IMR-90 (cell line): Measurements from ENCODE around the gene OSBPL6. TPM values are rescaled to one million over a fixed set of nuclear protein-coding genes. Genes with fewer than 3 reads are reported as not detected.

Experiments
- ATAC-seq: fragments of 200-7000 bp; cut with Tn5 transposase; 2 replicates; pipeline ENCODE4 v1.9.1; 2020; ENCODE audit warnings: low read depth, mild to moderate bottlenecking, moderate library complexity
- BruUV-seq: library from RNA; stranded (reverse); fragments of 400-500 nt; replicated peaks from 2 replicates; lab custom pipeline; 2021; lab: Mats Ljungman, UMichigan
- CTCF ChIA-PET: fragments of 300-600 bp; formaldehyde crosslinking; extraction: SDS; loops from one replicate; lab custom pipeline; 2021; ENCODE audit warnings: antibody characterized with exemption; lab: Yijun Ruan, JAX
- POLR2A ChIA-PET: fragments of 300-600 bp; sonication (Branson Sonifier 250); formaldehyde crosslinking; loops from one replicate; lab custom pipeline; 2022; ENCODE audit warnings: antibody characterized with exemption; ENCODE audit not compliant: unreplicated experiment; lab: Charles Lee
- DNase-seq: peaks from one replicate; pipeline ENCODE4 v3.0.0; 2013
- H2AFZ ChIP-seq: replicated peaks from 2 replicates; pipeline ENCODE3; 2013; ENCODE audit warnings: low read length, mild to moderate bottlenecking; ENCODE audit not compliant: poor library complexity
- H2AK5ac ChIP-seq: 2 replicates; pipeline ENCODE4 v1.6.1; 2013; ENCODE audit warnings: low read depth, low read length, inconsistent platforms
- H2AK9ac ChIP-seq: replicated peaks from 2 replicates; pipeline ENCODE3; 2013; ENCODE audit warnings: mild to moderate bottlenecking, low read depth, low read length, moderate library complexity; ENCODE audit not compliant: poor library complexity
- H2BK120ac ChIP-seq: 2 replicates; pipeline ENCODE4 v1.6.1; 2013; ENCODE audit warnings: low read depth, low read length, inconsistent platforms
- H2BK15ac ChIP-seq: 3 replicates; pipeline ENCODE4 v1.6.1; 2013; ENCODE audit warnings: low read depth, low read length, inconsistent platforms
- H2BK20ac ChIP-seq: 2 replicates; pipeline ENCODE4 v1.6.1; 2013; ENCODE audit warnings: low read depth, mild to moderate bottlenecking, inconsistent platforms, low read length, moderate library complexity
- H2BK5ac ChIP-seq: 2 replicates; pipeline ENCODE4 v1.6.1; 2013; ENCODE audit warnings: mild to moderate bottlenecking, low read depth, low read length, inconsistent platforms; ENCODE audit not compliant: poor library complexity, severe bottlenecking
- H3K14ac ChIP-seq: replicated peaks from 2 replicates; pipeline ENCODE4 v1.6.1; 2013; ENCODE audit warnings: low read depth, low read length, inconsistent platforms
- H3K18ac ChIP-seq: 2 replicates; pipeline ENCODE4 v1.6.1; 2013; ENCODE audit warnings: low read depth, low read length, control low read depth
- H3K23ac ChIP-seq: 2 replicates; pipeline ENCODE4 v1.6.1; 2013; ENCODE audit warnings: low read depth, low read length, inconsistent platforms
- H3K27ac ChIP-seq: 2 replicates; pipeline ENCODE4 v1.5.1; 2013; ENCODE audit warnings: mild to moderate bottlenecking, control low read depth, low read length; ENCODE audit not compliant: insufficient read depth
- H3K27me3 ChIP-seq: 2 replicates; pipeline ENCODE4 v1.6.1; 2013; ENCODE audit warnings: low read length; ENCODE audit not compliant: control insufficient read depth, insufficient read depth
- H3K36me3 ChIP-seq: 2 replicates; pipeline ENCODE4 v1.6.1; 2013; ENCODE audit warnings: low read length, mixed read lengths; ENCODE audit not compliant: control insufficient read depth, insufficient read depth
- H3K4ac ChIP-seq: 2 replicates; pipeline ENCODE4 v1.6.1; 2013; ENCODE audit warnings: low read depth, low read length, inconsistent platforms
- H3K4me1 ChIP-seq: 2 replicates; pipeline ENCODE4 v1.6.1; 2013; ENCODE audit warnings: low read length, mixed read lengths; ENCODE audit not compliant: control insufficient read depth, insufficient read depth
- H3K4me2 ChIP-seq: 2 replicates; pipeline ENCODE4 v1.6.1; 2013; ENCODE audit warnings: low read depth, mild to moderate bottlenecking, control low read depth, low read length, moderate library complexity
- H3K4me3 ChIP-seq: 2 replicates; pipeline ENCODE4 v1.5.1; 2013; ENCODE audit warnings: low read depth, mild to moderate bottlenecking, control low read depth, low read length, moderate library complexity; ENCODE audit not compliant: insufficient read depth
- H3K56ac ChIP-seq: 2 replicates; pipeline ENCODE4 v1.6.1; 2013; ENCODE audit warnings: low read length, inconsistent platforms; ENCODE audit not compliant: insufficient read depth; ENCODE audit errors: extremely low read depth
- H3K79me1 ChIP-seq, 2 experiments: 2 replicates each; pipeline ENCODE4 v1.6.1; 2013; ENCODE audit warnings: low read length in 2 of 2, inconsistent platforms in 1 of 2, low read depth in 1 of 2
- H3K9ac ChIP-seq: 2 replicates; pipeline ENCODE4 v1.6.1; 2013; ENCODE audit warnings: low read depth, low read length, control low read depth
- H3K9me1 ChIP-seq: 2 replicates; pipeline ENCODE4 v1.6.1; 2013; ENCODE audit warnings: low read length, inconsistent platforms; ENCODE audit not compliant: insufficient read depth
- H3K9me3 ChIP-seq: 2 replicates; pipeline ENCODE4 v1.6.1; 2013; ENCODE audit warnings: low read length; ENCODE audit not compliant: control insufficient read depth, insufficient read depth
- H4K20me1 ChIP-seq: 2 replicates; pipeline ENCODE4 v1.6.1; 2013; ENCODE audit warnings: low read length, inconsistent platforms; ENCODE audit not compliant: insufficient read depth
- H4K5ac ChIP-seq: 2 replicates; pipeline ENCODE4 v1.6.1; 2013; ENCODE audit warnings: mild to moderate bottlenecking, low read depth, low read length, control low read depth
- H4K8ac ChIP-seq, 2 experiments: 2 replicates each; pipeline ENCODE4 v1.6.1; 2013; ENCODE audit warnings: low read depth in 2 of 2, low read length in 2 of 2, control low read depth in 1 of 2, inconsistent platforms in 1 of 2
- H4K91ac ChIP-seq: 2 replicates; pipeline ENCODE4 v1.6.1; 2013; ENCODE audit warnings: low read depth, low read length, inconsistent platforms; ENCODE audit not compliant: insufficient read depth
- CEBPB ChIP-seq: IDR thresholded peaks from 2 replicates; pipeline ENCODE4 v1.6.1; 2012; ENCODE audit warnings: low read depth, low read length, improper control_type of control experiment
- MAFK ChIP-seq: IDR thresholded peaks from 2 replicates; pipeline ENCODE4 v1.6.1; 2012; ENCODE audit warnings: low read depth, low read length, improper control_type of control experiment
- WGBS, 2 experiments: methylation state at CpG; one replicate each; pipeline versions ENCODE4 v1.1.5 to v1.1.7; 2013; ENCODE audit warnings: missing lambda C conversion rate in 2 of 2; ENCODE audit not compliant: insufficient read length in 1 of 2; ENCODE audit errors: extremely low coverage in 2 of 2; 5-methylcytosine and 5-hydroxymethylcytosine counted together
- dilution Hi-C: fragments of 300-500 bp; cut with HindIII; formaldehyde crosslinking; loops from one replicate; pipeline ENCODE4 v1.14.3; 2018; ENCODE audit warnings: low sequenced_read_pairs; ENCODE audit not compliant: unreplicated experiment
- in situ Hi-C: fragments of 300-500 bp; cut with MboI; formaldehyde crosslinking; loops from 3 replicates; pipeline ENCODE4 v1.14.3; 2019; ENCODE audit warnings: low sequenced_read_pairs, inconsistent platforms, mixed read lengths
- intact Hi-C: fragments of 100-400 bp; cut with micrococcal nuclease; formaldehyde crosslinking; loops from 2 replicates; pipeline ENCODE4 v1.10.0; 2022
- polyA plus RNA-seq, 3 experiments: library from polyadenylated mRNA; depleted of rRNA; stranded (reverse); fragments of >200 nt; gene quantifications; 2 replicates each; pipeline ENCODE4 v1.2.3, GENCODE V29; 2012; ENCODE audit warnings: low replicate concordance in 1 of 3
- total RNA-seq: library from RNA; depleted of rRNA; stranded (reverse); fragments of >200 nt; gene quantifications from 2 replicates; pipeline ENCODE4 v1.2.3, GENCODE V29; 2012

OSBPL6 gene
- total and polyA plus RNA-seq, 2 of the 4 experiments (the other 2 are of a cell fraction), result 3.2 to 3.7 TPM

GRCh38 chr2:178234648-178235047 is 40.3 kb downstream of the OSBPL6 start:
- Histone ChIP-seq H2AFZ (no peak overlapping the region), H2BK5ac (no peak overlapping the region), H3K36me3 (no peaks in the 10 kb centered on the region), H4K20me1 (no peaks in the 10 kb centered on the region), H3K23ac (no peak overlapping the region), H2BK15ac (no peak overlapping the region), H3K56ac (no peak overlapping the region), H3K4ac (no peak overlapping the region), H2BK120ac (no peak overlapping the region), H4K8ac (no peak overlapping the region), H3K18ac (no peak overlapping the region), H3K79me1 (no peaks in the 10 kb centered on the region), H3K4me2 (no peak overlapping the region), H3K9me1 (no peaks in the 10 kb centered on the region; the same call in 1 of the 2 replicates), H2AK5ac (no peak overlapping the region), H3K27ac (no peak overlapping the region), H4K5ac (no peak overlapping the region), H2BK20ac (no peak overlapping the region), H3K27me3 (no peaks in the 10 kb centered on the region), H3K9me3 (no peaks in the 10 kb centered on the region), H3K4me1 (peaks cover 4% of the 10 kb centered on the region; the same call in 1 of the 2 replicates), H3K4me3 (no peak overlapping the region), H2AK9ac (no peak overlapping the region), H3K9ac (no peak overlapping the region), H4K91ac (no peak overlapping the region), H3K14ac (no peak overlapping the region)
- ATAC-seq (peak; percentile 43; the same call in 1 of the 2 replicates), DNase-seq (peak; percentile 52)
- no CpG with 5 or more reads among the region's 1 CpG for whole genome bisulfite sequencing, 2 experiments
- TF ChIP-seq MAFK (no peak), CEBPB (peak; percentile 70)
- ChIA-PET CTCF (no interaction called here), POLR2A (interaction anchor here (0.6 kb wide), 1 partner anchor 165 kb away, joined by 3 read pairs; no protein-coding TSS in a partner anchor)
- no TSS peak for BruUV-seq
- in situ Hi-C loops (no loop called here), intact Hi-C loops (no loop called here), dilution Hi-C loops (no loop called here)
